GM18511 (cell line): Measurements from ENCODE around the gene SLC37A2.
A peak's percentile ranks its signal among the peaks of the same experiment; 100 is the strongest.

Source experiments
- ATAC-seq: cut with Tn5 transposase; IDR thresholded peaks from one replicate; pipeline ENCODE4 v1.9.1; 2021; ENCODE audit warnings: mild to moderate bottlenecking, moderate library complexity; ENCODE audit not compliant: unreplicated experiment

Gene SLC37A2

DNA sequence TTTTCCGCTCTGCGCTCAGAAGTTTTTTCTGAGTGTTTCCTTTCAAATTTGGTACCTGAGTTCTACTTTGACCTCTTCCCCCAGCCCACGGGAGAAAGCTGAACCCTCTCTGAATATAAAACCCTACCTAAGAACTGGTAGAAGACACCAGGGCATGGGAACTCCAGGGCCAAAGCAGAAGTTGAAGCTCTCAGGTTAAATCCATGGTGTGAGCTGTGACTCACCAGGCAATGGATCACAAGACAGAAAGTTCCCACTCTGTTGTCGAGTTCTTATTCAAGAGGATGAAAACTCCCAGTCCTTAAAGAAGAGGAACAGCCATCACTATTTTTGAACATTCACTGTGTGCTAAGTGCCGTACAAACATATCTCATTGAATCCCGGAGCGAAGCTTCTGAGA lies 39.4 kb downstream of the SLC37A2 start:
- ATAC-seq: no peak

DNA sequence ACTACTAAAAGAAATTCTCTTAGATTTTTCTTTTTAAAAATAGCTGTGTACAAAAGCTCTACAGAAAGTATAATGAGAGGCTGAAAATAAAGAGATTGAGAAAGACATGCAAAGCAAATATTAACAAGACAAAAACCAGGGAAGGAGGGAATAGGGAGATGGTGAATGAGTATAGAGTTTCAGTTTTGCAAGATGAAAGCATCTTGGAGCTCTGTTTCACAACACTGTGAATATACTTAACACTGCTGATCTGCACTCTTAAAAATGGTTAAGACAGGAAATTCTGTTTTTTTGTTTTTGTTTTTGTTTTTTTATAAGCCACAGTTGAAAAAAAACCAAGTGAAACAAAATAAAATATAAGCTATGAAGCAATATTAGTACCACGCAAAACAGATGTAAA lies 42.8 kb downstream of the SLC37A2 start:
- no peak for ATAC-seq

DNA sequence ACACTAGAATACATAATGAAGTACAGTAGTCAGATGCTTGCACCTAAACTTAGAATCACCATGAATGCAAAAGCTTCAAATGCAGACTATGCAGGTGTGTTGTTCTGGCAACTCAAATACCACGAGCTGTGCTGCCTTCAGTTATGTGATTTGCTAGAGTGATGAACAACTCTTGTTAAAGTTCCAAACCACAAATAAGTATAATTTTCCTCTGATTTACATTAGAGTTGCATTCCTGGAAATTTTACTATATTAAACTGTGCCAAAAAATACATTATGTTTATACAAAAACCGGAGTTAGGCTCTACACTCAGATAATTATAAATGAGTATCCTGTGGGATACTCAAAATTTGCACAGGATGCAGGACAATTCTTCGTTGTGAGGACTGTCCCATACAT lies 45.4 kb downstream of the SLC37A2 start:
- no peak for ATAC-seq

DNA sequence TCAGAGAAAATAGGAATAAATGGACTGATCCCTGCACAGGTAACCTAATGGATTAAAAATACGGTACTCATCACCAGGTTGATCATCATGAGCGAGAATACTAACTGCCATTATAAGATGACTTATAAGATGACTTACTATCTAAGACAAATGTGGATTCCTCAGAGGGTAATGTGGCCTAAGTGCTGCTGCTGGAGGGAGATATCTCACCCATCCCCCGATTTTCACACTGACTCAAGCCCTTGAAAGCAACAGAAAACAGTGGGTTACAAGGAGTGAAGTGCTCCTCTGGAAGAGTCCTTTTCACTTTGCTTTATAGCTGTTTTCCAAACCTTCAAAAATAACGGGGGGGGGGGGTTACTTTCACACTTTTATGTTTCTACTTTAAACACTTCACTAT lies 47.4 kb downstream of the SLC37A2 start:
- ATAC-seq: no peak

DNA sequence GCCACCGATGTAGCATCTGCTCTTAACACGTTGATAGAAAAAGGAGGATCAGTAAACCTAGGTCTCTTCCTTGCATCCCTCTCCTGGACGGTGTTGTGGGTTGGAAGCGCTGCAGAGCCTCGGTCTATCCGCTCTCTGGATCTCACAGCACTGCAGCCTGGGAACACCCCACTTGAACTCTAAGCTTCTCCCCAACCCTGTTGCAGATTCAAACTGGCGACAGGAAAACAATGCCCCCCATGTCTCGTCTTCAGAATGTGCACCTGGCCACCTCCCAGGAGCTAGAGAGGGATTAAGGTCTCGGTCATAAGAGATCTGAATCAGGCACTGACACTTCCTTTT lies 47.9 kb downstream of the SLC37A2 start:
- ATAC-seq: peak; percentile 0

DNA sequence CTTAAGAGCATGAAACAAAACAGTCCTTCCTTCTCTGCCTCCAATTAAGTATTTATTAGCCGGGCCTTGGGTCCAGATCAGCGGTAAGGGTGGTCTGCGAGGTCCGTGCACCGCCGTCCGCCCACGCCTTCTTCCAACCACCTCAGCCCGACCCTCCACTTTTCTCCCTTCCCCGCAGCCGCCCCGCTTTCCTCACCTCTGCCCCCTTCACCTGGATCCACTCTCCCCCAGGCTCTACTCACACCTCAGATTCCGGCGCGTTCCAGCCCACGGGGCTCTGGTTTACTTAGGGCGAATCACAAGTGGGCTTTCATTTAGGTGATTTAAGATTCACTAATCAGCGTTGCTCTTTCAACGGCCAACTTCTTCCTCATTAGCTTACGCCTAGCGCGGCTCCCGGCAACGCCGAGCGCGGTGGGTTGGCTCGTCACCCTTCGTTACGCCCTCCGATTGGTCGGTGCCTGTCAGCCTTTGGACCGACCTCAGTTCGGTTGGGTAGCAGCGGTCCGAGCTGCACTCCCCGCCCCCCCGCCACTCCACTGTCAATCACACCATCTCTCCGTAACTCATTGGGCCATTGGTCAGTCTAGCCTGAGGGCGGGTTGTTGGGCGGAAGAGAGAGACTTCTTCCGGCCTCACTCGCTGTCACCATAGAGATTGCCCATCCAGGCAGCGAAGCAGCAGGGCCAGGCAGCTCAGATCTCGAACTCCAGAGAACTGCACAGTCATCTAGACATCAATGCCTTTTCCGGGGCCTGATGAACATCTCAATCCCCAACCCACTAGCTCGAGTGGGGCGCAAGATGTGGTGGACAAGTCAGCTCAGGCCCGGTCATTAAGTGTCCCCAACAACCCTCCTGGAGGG lies 48.5 kb downstream of the SLC37A2 start, which contains the start of gene TMEM218:
Gene TMEM218, minus strand, starts transcription at position 284 of the 865 bp plus-strand sequence. CDS start 9,385 bp downstream, outside the sequence.
- ATAC-seq: peak; percentile 99

DNA sequence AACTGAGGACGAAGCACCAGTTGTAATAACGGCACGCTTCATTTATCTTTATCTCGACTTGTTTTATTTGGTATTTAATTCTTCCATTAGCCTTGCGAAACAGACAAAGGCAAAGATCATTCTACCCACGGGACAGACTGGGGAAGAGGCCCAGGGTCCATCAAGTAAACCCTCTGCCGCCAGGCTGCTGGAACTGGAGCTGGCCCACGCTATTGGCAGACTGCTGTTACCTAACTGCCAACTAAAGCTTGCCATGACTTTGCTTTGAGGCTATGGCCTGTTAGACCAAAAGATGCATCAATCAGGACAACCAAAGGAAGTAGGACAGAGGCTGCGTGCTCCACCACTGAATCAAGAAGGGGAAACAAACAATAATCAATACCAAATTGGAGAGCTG lies 49.1 kb downstream of the SLC37A2 start:
- no peak for ATAC-seq

DNA sequence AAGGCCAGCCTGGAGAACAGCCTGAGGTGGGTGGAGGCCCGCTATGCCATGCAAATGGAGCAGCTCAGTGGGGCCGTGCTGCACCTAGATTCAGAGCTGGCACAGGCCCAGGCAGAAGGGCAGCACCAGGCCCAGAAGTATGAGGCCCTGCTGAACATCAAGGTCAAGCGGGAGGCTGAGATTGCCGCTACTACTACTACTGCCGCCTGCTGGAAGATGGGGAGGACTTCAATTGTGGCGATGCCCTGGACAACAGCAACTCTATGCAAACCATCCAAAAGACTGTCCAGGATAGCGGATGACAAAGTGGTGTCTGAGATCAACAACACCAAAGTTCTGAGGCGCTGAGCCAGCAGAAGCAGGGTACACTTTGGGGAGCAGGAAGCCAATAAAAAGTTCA lies 51.4 kb downstream of the SLC37A2 start:
- no peak for ATAC-seq

DNA sequence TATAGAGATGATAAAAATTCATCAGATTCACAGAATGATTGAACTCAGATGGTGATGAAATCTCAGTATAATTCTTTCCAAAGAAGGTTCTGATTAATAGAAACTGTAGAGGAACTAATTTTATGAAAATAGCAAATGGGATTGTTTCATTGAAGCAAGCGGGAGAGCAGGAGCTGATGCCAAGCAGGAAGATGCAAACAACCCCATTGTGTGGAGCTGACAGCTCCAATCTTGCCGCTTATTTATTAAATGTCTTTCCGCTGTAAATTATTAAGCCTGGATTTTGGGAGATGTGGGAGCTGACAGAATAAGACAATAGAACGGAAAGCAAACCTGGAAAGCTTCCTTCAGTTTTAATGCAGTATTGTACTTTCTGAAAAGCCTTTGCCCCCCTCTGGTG lies 54.3 kb downstream of the SLC37A2 start:
- ATAC-seq: no peak

DNA sequence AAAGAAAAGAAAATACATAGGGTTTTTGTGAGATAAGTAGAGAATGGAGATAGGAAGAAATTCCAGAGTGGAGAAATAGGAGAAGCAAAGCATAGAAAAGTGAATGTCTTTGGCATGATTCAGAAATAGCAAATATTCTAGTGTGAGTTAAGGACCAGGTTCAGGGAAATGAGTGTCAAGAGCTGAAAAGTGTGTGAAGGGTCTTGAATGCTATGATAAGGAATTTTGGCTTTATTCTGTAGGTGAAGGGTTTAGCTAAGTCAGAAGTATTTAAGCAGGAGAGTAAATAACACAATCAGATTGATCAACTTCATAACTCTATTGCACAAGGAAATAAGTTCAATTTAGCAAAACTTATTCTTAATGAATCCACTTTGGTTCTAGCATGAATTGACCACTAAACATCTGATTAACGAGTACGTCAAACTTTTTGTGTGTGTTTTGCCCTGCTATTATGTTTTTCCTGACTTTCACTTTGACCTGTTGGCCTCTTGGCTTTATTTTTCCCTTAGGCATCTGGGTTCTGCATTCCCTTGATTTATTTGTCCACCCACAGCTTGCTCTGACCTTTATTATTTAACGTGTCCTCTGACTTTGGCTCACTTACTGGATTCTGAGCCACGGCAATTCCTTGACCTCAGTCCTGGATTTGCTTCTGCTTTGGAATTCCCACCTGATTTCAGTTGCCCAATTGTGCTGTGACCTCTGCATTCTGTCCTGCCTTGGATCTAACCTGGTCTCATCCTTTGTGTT lies 60.3 kb downstream of the SLC37A2 start:
- ATAC-seq: no peak

DNA sequence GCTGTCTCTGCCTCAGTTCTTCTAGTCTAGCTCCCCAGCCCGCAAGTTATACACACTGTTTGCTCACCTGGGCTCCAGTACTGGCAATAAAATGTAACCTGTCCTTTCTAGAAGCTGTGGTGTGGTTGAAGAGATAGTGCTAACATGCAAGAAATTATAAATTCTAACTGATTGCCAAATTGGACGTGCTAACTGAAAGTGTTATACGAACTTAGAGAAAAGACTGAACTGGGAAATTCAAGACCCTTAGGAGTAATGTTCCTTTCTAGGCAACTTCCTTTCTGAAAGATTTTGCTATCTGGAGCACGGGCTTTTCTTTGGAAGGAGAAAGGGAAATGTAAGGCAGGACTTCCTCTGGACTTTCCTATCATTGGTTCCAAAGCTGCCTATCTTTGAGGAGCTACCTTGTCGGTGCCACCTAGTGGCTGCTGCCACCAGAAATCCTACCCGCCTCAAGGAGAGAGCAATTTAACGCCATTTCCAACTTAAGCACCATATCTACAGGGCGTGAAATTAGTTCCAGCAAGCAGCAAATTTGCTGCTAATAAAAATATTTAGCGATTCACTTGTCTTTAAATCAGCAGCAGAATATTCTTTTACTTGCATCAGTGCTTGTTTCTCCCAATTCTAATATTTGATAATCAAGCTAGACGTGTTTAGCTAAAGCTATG lies 61.0 kb downstream of the SLC37A2 start:
- peak; percentile 91 for ATAC-seq

DNA sequence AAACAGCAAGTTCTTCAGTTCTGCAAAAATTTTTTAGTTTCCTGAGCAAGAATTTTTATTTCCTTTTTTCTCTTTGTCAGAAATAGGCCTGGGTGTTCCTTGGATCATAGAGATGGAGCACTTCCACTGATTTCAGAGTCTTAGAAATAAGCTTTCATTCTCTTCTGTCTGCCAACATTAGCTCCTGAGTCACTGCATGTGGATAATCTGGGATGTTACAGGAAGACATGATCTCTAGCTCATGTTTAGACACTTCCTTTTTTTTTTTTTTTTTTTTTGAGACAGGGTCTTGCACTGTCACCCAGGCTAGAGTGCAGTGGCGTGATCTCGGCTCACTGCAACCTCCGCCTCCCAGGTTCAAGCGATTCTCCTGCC lies 61.5 kb downstream of the SLC37A2 start:
- no peak for ATAC-seq

DNA sequence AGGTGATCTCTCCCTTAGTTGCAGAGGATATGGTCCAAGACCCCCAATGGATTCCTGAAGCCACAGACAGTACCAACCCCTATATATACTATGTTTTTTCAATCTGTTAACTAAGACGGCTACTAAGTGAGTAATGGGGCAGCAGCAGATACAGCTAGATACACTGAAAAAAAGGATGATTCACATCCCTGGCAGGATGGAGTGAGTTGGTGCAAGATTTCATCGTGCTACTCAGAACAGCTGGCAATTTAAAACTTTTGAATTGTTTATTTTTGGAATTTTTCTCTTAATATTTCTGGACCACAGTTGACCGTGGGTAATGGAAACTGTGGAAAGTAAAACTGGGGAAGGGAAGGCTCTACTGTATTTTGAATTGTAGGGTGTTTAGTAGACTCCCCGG lies 65.3 kb downstream of the SLC37A2 start:
- no peak for ATAC-seq

DNA sequence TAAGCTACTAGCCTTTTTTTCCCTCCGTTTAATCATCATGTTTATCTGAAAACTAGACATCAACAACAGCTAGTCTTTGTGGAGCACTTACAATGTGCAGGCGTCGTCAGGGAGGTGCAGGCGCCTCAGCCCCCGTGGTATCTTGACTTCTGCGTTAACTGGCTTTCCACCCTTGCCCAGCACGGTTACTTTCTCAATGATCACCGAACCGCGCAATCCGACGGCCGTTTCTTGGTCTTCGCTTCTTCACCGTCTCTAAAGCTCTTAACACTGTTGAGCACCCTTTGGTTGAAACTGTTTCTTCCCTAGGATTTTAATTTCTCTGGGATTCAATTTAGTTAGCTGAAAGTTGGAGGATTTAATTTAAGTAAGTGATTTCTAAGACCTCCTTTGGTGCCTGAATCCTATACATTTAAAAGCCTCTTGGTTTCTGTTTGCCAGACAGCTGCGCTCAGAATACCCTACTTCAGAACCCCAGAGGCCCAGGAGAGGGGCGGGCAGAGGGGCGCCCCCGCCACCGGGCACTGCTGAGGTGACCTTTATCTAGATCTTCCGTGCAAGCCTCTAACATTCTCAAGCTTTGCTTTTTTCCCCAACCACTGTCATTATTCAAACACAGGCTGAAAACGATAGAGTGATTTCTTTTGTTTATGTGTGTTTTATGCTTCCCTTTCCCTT lies 66.3 kb downstream of the SLC37A2 start:
- no peak for ATAC-seq

DNA sequence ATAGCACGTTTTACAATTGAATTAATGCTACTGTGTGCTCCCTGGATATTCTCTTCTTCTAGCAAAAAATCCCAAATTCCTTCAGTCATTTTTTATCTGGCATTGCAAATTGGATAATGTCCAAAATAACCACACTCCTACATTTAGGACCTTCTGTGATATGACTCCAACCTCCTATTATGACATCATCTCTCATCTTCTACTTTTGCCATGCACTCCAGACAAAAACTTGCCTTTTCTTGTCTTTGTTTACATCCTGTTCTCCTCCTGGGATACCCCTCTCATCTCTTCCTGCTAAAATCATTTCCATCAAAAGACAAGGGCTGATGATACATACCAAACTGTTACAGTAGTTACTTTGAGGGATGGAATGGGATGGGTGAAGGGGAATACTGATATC lies 69.0 kb downstream of the SLC37A2 start:
- no peak for ATAC-seq

DNA sequence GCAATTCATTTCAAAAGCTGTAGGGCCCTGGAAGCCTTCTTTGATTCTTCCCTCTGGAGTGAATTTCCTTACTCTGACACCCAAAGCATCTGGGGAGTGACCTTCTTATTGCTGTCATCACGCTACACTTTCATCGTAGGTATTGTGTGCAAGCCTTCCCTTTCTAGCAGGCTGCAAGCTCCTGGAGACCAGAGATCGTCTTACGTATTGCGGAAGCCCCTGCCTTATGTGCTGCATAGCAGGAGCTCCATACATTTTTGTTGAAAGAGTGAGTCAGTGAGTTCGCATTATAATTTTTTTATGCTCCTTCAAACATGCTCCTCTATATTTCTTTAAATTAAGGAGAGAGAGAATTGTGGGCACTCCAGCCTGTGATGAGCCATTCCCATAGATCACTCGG lies 69.5 kb downstream of the SLC37A2 start:
- ATAC-seq: no peak

DNA sequence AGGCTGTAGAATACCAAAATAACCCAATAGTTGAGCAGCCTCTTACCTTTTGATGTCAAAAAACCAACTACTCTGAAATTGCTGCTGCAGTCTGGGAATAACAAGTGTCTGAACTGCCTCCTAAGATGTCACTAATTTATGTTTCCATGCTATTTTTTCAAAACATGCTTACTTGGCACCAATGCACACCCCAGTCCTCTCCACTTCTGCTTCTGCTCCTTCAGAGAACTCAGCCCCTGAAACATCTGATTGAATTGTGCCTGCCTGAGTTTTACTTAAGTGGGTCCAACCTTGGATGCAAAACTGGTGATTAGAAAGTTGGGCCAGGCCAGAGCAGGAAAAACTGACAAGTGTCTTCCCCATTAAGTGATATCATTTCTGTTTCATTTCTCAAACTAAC lies 72.9 kb downstream of the SLC37A2 start:
- no peak for ATAC-seq

DNA sequence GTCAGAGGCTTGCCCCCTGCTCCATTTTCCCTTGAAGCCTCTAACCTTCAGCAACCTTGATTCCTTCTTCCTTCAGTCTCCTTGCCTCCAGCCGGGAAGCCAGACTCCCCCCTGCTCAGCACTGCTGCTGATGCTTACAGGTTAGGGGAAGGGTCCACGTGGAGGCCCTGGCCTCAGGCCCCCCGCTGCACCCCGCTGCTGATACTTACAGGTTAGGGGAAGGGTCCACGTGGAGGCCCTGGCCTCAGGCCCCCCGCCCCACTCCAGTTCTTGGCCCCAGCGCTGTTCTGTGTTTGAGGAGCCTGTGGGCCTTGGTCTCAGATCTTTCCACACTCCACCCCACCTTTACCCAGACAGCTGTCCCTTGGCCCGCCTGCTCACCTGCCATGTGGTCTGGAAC lies 75.9 kb downstream of the SLC37A2 start:
- no peak for ATAC-seq

DNA sequence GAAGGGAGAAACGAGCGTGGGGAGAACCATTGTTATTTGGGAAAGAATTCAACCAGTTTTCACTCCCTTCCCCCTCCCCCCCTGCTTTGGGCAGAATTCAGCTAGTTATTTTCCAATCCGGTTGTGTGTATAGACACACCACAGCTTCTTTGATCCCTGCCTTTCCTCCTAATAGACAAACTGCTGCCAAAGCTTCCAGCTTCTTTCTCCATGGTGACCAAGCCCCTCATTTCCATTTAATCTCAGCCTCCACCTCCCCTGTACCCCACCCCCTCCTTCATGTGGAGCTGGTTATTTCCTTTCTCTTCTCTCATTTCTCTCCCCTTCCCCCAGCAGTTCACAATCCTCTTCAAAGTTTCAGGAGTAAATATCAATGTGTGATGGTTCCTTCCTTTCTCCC lies 76.7 kb downstream of the SLC37A2 start:
- no peak for ATAC-seq
